ENCODE data around the gene TCP11.
"Not testable (repeated sequence)": the region's sequence is repeated elsewhere in the genome, so short reads cannot be mapped to it uniquely, and the experiment has no call there.

- TF ChIP-seq, protein P1, sequence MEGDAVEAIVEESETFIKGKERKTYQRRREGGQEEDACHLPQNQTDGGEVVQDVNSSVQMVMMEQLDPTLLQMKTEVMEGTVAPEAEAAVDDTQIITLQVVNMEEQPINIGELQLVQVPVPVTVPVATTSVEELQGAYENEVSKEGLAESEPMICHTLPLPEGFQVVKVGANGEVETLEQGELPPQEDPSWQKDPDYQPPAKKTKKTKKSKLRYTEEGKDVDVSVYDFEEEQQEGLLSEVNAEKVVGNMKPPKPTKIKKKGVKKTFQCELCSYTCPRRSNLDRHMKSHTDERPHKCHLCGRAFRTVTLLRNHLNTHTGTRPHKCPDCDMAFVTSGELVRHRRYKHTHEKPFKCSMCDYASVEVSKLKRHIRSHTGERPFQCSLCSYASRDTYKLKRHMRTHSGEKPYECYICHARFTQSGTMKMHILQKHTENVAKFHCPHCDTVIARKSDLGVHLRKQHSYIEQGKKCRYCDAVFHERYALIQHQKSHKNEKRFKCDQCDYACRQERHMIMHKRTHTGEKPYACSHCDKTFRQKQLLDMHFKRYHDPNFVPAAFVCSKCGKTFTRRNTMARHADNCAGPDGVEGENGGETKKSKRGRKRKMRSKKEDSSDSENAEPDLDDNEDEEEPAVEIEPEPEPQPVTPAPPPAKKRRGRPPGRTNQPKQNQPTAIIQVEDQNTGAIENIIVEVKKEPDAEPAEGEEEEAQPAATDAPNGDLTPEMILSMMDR (IDR thresholded peaks at IDR 0.05) = not testable (repeated sequence)
- TF ChIP-seq POLR2A (IDR thresholded peaks at IDR 0.05) = not testable (repeated sequence)
Observed at GRCh38 chr6:35107761-35108160, 33.4 kb downstream of the TCP11 start.
